Measurements from ENCODE around the gene ZC3H12C. TPM values are rescaled to one million over a fixed set of nuclear protein-coding genes. Genes with fewer than 3 reads are reported as not detected.
"Not testable (repeated sequence)": the region's sequence is repeated elsewhere in the genome, so short reads cannot be mapped to it uniquely, and the experiment has no call there.

The ZC3H12C gene
- total RNA-seq, 2 experiments from 2014 or later, result not detected

DNA sequence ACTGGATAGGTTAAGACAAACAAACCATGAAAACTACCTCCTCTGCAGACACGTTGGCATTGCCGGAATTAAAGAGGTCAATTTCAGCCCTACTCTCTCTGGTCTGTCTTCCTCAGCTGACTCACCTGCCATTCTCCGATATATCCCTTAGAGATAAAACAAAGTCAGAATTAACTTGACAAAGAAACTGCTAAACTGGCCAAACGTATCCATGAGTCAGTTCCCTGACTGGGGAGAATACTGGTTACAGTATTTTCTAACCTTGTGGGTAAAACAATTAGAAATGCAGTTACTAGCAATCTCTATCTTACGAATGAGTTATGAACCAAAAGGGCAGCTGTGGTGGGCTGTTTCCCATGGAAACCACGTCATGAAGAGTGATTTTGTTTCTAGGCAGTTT, 107.0 kb downstream of the ZC3H12C start:
- H3K4me1 ChIP-seq (ENCODE audit: insufficient read depth, low read length, poor library complexity, severe bottlenecking), result no peaks in the 10 kb centered on the region
- H3K9me3 ChIP-seq (ENCODE audit: low read length), result no peaks in the 10 kb centered on the region
- H3K36me3 ChIP-seq (ENCODE audit: insufficient read depth, low read length), result no peaks in the 10 kb centered on the region
- BruUV-seq (replicated peaks), result no TSS peak
- no peak overlapping the region for H3K4me3 ChIP-seq (ENCODE audit: low read depth, low read length, poor library complexity, severe bottlenecking)
- no peak overlapping the region for H2AFZ ChIP-seq (ENCODE audit: low read length)
- no peak overlapping the region for H3K4me2 ChIP-seq (ENCODE audit: low read length)
- H3K27ac ChIP-seq (ENCODE audit: low read depth, low read length, poor library complexity, severe bottlenecking), result no peak overlapping the region
- H3K9me2 ChIP-seq (ENCODE audit: insufficient read depth, low read length), result no peaks in the 10 kb centered on the region
- CTCF ChIA-PET (ENCODE audit: unreplicated experiment), result no interaction called here
- no peak for DNase-seq (ENCODE audit: low spot score)
- TF ChIP-seq EZH2phosphoT487 (IDR thresholded peaks at IDR 0.05; ENCODE audit: borderline replicate concordance, low read depth, low read length), result no peak
- TF ChIP-seq, protein P1, sequence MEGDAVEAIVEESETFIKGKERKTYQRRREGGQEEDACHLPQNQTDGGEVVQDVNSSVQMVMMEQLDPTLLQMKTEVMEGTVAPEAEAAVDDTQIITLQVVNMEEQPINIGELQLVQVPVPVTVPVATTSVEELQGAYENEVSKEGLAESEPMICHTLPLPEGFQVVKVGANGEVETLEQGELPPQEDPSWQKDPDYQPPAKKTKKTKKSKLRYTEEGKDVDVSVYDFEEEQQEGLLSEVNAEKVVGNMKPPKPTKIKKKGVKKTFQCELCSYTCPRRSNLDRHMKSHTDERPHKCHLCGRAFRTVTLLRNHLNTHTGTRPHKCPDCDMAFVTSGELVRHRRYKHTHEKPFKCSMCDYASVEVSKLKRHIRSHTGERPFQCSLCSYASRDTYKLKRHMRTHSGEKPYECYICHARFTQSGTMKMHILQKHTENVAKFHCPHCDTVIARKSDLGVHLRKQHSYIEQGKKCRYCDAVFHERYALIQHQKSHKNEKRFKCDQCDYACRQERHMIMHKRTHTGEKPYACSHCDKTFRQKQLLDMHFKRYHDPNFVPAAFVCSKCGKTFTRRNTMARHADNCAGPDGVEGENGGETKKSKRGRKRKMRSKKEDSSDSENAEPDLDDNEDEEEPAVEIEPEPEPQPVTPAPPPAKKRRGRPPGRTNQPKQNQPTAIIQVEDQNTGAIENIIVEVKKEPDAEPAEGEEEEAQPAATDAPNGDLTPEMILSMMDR (conservative IDR thresholded peaks at IDR 0.05; ENCODE audit: low read length), result no peak
- POLR2A ChIA-PET, result interaction anchor here (0.6 kb wide), 1 partner anchor 226 kb away, joined by 3 read pairs; no protein-coding TSS in a partner anchor
- intact Hi-C loops (cut with micrococcal nuclease; ENCODE audit: unreplicated experiment), result loop anchor here (2.0 to 10.0 kb wide), 3 partner anchors 231 to 1245 kb away; no protein-coding TSS in a partner anchor
- H4K20me1 ChIP-seq (ENCODE audit: insufficient read depth, low read length), result no peaks in the 10 kb centered on the region
- H3K79me2 ChIP-seq (ENCODE audit: insufficient read depth, low read depth, low read length), result no peaks in the 10 kb centered on the region

GRCh38 chr11:110200836-110201235, 107.6 kb downstream of the ZC3H12C start:
- no TSS peak for BruUV-seq (replicated peaks)
- intact Hi-C loops (cut with micrococcal nuclease; ENCODE audit: unreplicated experiment), result loop anchor here (1.0 to 10.0 kb wide), 6 partner anchors 166 to 1244 kb away; no protein-coding TSS in a partner anchor
- Histone ChIP-seq H3K4me2 (ENCODE audit: low read length) (no peak overlapping the region), H4K20me1 (ENCODE audit: insufficient read depth, low read length) (no peaks in the 10 kb centered on the region), H3K9me2 (ENCODE audit: insufficient read depth, low read length) (no peaks in the 10 kb centered on the region), H3K27ac (ENCODE audit: low read depth, low read length, poor library complexity, severe bottlenecking) (no peak overlapping the region), H3K9me3 (ENCODE audit: low read length) (no peaks in the 10 kb centered on the region), H3K79me2 (ENCODE audit: insufficient read depth, low read depth, low read length) (no peaks in the 10 kb centered on the region), H3K4me1 (ENCODE audit: insufficient read depth, low read length, poor library complexity, severe bottlenecking) (no peaks in the 10 kb centered on the region), H3K4me3 (ENCODE audit: low read depth, low read length, poor library complexity, severe bottlenecking) (no peak overlapping the region), H2AFZ (ENCODE audit: low read length) (no peak overlapping the region), H3K36me3 (ENCODE audit: insufficient read depth, low read length) (no peaks in the 10 kb centered on the region)
- no peak for DNase-seq (ENCODE audit: low spot score)
- ChIA-PET CTCF (ENCODE audit: unreplicated experiment) (interaction anchor here (0.6 to 1.6 kb wide), 4 partner anchors 16 to 1222 kb away, joined by 3 to 8 read pairs (median 4); no protein-coding TSS in a partner anchor), POLR2A (interaction anchor here (0.6 kb wide), 2 partner anchors 87 to 227 kb away, joined by 3 read pairs; no protein-coding TSS in a partner anchor)
- TF ChIP-seq EZH2phosphoT487 (IDR thresholded peaks at IDR 0.05; ENCODE audit: borderline replicate concordance, low read depth, low read length), result no peak
- TF ChIP-seq, protein P1 (conservative IDR thresholded peaks at IDR 0.05; ENCODE audit: low read length), result no peak

- H3K4me2 ChIP-seq (ENCODE audit: low read length), result no peak overlapping the region
- no peaks in the 10 kb centered on the region for H3K4me1 ChIP-seq (ENCODE audit: insufficient read depth, low read length, poor library complexity, severe bottlenecking)
- H3K27ac ChIP-seq (ENCODE audit: low read depth, low read length, poor library complexity, severe bottlenecking), result no peak overlapping the region
- no peaks in the 10 kb centered on the region for H3K36me3 ChIP-seq (ENCODE audit: insufficient read depth, low read length)
- CTCF ChIA-PET (ENCODE audit: unreplicated experiment), result no interaction called here
- H3K79me2 ChIP-seq (ENCODE audit: insufficient read depth, low read depth, low read length), result no peaks in the 10 kb centered on the region
- no peak for TF ChIP-seq EZH2phosphoT487 (IDR thresholded peaks at IDR 0.05; ENCODE audit: borderline replicate concordance, low read depth, low read length)
- TF ChIP-seq, protein P1 (conservative IDR thresholded peaks at IDR 0.05; ENCODE audit: low read length), result no peak
- no peaks in the 10 kb centered on the region for H3K9me3 ChIP-seq (ENCODE audit: low read length)
- no TSS peak for BruUV-seq (replicated peaks)
- intact Hi-C loops (cut with micrococcal nuclease; ENCODE audit: unreplicated experiment), result loop anchor here (10.0 kb wide), 2 partner anchors 1028 to 1238 kb away; no protein-coding TSS in a partner anchor
- H3K9me2 ChIP-seq (ENCODE audit: insufficient read depth, low read length), result no peaks in the 10 kb centered on the region
- DNase-seq (ENCODE audit: low spot score), result no peak
- H3K4me3 ChIP-seq (ENCODE audit: low read depth, low read length, poor library complexity, severe bottlenecking), result no peak overlapping the region
- POLR2A ChIA-PET, result interaction anchor here (0.7 kb wide), 1 partner anchor 103 kb away, joined by 3 read pairs; no protein-coding TSS in a partner anchor
- no peaks in the 10 kb centered on the region for H4K20me1 ChIP-seq (ENCODE audit: insufficient read depth, low read length)
- H2AFZ ChIP-seq (ENCODE audit: low read length), result no peak overlapping the region
Measured at GRCh38 chr11:110207123-110207522, 113.9 kb downstream of the ZC3H12C start.

GRCh38 chr11:110208678-110209312, 115.6 kb downstream of the ZC3H12C start:
- intact Hi-C loops (cut with micrococcal nuclease; ENCODE audit: unreplicated experiment), result loop anchor here (10.0 kb wide), 2 partner anchors 1026 to 1236 kb away; no protein-coding TSS in a partner anchor
- H3K4me3 ChIP-seq (ENCODE audit: low read depth, low read length, poor library complexity, severe bottlenecking), result peak overlapping the region; percentile 19
- CTCF ChIA-PET (ENCODE audit: unreplicated experiment); POLR2A ChIA-PET; H3K9me3 ChIP-seq (ENCODE audit: low read length); H3K4me1 ChIP-seq (ENCODE audit: insufficient read depth, low read length, poor library complexity, severe bottlenecking); BruUV-seq (replicated peaks); DNase-seq (ENCODE audit: low spot score); H3K79me2 ChIP-seq (ENCODE audit: insufficient read depth, low read depth, low read length); H4K20me1 ChIP-seq (ENCODE audit: insufficient read depth, low read length); H3K27ac ChIP-seq (ENCODE audit: low read depth, low read length, poor library complexity, severe bottlenecking); H3K9me2 ChIP-seq (ENCODE audit: insufficient read depth, low read length); H3K36me3 ChIP-seq (ENCODE audit: insufficient read depth, low read length): not testable (repeated sequence)
- H3K4me2 ChIP-seq (ENCODE audit: low read length), result peak overlapping the region; percentile 41; the same call in 1 of the 2 replicates
- peak overlapping the region; percentile 54; the same call in 1 of the 2 replicates for H2AFZ ChIP-seq (ENCODE audit: low read length)
